HG03457 (cell line): ENCODE results near the gene ZAP70.

ENCODE experiments used
- ATAC-seq: cut with Tn5 transposase; IDR thresholded peaks from one replicate; pipeline ENCODE4 v1.9.1; 2021; ENCODE audit warnings: moderate number of reproducible peaks; ENCODE audit not compliant: unreplicated experiment

ZAP70 gene

DNA sequence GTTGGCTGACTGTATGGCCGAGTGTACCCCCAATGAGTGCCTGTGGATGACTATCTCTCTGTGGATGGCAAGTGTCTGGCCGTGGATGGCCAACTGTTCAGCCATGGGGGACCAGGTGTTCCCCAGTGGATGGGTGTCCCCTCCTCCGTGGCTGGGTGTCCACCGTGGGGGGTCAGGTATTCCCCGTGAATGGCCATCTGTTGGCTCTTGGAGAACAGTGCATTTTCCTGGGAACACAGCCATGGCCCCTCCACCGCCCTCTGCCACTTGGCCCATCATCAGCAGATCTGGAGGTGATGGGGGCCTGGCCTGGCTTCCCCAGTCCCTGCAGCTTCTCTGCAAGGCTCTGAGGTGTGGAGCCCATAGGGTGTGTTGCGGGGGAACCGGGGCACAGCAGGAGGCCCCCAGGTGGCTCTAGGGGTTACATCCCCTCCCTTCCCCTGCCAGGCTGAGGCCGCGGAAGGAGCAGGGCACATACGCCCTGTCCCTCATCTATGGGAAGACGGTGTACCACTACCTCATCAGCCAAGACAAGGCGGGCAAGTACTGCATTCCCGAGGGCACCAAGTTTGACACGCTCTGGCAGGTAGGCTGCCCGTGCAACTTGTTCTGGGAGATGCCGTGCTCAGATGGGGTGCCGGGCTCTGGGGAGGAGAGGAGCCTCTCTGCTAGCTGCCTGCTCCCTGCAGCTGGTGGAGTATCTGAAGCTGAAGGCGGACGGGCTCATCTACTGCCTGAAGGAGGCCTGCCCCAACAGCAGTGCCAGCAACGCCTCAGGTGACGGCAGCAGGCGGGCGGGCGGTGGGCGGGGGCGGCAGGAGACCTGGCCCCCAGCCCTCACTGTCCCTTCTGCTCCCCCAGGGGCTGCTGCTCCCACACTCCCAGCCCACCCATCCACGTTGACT, 19.3 kb downstream of the ZAP70 start:
- ATAC-seq = no peak

DNA sequence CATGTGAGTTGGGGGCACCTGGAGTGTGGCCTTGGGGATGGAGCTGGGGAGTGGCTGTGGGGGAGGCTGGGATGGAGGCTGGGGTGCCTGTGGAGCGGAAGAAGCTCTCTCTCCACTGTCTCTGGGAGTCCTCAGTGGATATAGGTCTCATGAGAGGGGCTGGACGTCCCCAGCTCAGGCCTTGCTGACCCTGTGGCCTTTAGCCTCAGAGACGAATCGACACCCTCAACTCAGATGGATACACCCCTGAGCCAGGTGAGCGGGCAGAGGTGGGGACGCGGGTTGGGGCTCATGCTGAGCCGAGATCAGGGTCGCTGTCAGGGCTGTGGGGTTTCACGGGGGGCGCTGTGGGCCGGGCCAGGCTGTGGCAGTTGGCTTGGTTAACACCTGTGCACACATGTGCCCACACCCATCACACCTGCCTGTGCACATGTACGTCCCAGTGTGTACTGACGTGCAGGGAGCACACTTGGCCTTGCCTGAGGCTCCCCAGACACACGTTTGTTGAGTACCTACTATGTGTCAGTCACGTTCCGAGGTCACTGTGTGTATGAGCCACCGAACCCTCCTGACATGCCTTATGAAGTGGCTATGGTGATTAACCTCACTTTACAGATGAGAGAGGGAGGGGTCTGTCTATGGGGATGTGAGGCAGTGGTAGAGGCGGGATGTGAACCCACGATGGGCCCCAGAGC, 20.1 kb downstream of the ZAP70 start:
- no peak for ATAC-seq

DNA sequence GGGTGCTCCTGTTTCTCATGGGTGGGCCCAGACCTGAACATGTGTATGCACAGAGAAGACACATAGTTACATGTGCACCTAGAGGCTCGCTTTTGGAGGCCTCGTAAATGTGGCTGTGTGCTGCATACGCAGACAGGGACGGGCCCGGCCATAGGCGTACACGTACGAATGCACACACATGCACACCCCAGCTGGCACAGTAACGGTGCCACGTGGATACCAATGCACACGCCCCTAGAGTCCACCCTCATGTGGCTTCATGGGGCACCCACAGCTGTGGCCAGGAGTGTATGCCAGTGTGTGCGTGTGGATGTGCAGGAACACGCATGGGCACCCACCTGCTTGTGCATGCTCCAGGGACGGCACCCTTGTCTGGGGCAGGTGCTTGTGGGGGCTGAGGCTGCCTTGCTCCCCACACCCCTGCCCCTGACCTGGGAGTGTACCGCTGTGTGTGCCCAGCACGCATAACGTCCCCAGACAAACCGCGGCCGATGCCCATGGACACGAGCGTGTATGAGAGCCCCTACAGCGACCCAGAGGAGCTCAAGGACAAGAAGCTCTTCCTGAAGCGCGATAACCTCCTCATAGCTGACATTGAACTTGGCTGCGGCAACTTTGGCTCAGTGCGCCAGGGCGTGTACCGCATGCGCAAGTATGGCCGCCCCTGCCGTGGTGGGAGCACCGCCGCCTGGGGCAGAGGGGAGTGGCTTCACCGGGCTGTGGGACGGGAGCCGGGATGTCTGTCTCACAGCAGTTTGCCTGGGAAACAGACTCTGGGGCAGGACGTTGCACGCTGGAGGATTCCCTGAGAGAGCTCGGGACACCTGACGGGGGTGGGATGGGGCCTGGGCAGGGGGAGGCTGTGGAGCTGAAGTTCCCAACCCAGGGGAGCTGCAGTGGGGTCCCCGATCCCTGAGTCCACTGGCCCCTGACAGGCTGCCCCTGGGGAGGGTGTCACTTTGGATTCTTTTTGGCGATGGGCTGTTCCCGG, 21.0 kb downstream of the ZAP70 start:
- no peak for ATAC-seq

DNA sequence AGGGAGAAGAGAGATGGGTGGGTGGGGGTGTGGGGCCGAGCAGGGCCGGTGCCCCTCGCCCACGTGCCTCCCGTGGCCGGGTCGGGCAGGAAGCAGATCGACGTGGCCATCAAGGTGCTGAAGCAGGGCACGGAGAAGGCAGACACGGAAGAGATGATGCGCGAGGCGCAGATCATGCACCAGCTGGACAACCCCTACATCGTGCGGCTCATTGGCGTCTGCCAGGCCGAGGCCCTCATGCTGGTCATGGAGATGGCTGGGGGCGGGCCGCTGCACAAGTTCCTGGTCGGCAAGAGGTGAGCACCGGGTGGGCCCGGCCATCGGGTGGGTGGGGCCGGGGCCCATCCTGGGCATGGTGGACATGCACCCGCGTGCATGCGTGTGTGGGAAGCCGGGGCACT, 21.8 kb downstream of the ZAP70 start:
- no peak for ATAC-seq

DNA sequence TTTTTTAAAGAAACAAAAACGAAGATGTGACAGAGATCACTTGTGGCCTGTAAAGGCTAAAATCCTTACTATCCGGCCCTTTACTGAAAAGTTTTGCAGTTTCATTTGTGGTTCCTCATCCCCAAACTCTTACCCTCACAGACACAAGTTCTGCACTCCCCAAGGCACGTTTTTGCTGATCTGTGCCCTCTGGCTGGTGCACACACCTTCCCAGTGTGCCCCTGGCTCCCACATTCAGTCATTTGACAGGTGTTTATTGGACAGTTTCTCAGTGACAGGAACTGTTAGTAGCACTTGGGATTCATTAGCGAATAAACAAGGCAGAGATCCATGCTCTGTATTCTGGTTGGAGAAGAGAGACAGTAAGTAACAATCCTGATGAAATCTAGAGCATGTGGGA, 22.8 kb downstream of the ZAP70 start:
- no peak for ATAC-seq

DNA sequence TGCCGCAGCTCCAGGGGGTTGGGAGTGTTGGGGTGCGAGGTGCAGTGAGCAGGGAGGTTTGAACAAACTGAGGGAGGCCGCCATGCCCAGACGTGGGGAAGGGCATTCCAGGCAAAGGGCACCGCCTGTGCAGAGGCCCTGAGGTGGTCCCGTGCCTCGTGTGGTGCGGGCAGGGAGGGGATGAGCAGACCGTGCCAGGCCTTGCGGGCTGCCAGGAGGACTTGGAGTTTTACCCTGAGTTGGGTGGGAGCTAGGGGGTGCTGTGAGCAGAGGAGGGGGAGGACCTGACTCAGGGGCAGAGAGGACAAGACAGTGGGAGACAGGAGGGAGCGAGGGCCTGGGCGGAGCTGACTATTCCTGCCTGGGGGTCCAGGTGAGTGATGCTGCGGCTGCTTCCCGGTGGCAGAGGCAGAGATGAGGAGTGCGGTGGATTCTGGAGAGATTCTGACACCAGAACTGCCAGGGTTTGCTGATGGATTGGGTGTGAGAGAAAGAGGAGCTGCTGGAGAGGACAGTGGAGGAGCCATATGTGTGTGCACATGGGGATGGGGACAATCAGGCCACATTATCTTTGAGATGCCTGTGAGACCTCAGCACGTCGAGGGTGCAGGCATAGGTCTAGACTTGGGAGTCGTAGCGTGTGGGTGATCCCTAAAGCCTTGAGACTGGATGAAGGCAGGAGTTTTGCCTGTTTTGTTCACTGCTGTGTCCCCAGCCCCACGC, 23.4 kb downstream of the ZAP70 start:
- no peak for ATAC-seq

DNA sequence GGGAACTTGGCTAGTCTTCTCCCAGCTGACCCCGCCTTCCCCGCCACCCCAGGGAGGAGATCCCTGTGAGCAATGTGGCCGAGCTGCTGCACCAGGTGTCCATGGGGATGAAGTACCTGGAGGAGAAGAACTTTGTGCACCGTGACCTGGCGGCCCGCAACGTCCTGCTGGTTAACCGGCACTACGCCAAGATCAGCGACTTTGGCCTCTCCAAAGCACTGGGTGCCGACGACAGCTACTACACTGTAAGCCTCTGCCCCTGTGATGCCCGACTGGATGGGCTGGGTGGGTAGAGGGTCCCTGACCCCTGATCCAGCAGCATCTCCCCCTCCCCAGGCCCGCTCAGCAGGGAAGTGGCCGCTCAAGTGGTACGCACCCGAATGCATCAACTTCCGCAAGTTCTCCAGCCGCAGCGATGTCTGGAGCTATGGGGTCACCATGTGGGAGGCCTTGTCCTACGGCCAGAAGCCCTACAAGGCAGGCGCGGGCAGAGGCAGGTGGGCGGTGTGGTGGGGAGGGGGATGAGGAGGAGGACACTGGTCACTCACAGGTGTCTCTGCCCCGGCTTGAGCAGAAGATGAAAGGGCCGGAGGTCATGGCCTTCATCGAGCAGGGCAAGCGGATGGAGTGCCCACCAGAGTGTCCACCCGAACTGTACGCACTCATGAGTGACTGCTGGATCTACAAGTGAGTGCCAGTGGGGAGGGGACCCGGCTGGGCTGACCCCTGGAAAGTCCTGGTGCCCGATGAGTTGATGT, 24.2 kb downstream of the ZAP70 start:
- no peak for ATAC-seq

DNA sequence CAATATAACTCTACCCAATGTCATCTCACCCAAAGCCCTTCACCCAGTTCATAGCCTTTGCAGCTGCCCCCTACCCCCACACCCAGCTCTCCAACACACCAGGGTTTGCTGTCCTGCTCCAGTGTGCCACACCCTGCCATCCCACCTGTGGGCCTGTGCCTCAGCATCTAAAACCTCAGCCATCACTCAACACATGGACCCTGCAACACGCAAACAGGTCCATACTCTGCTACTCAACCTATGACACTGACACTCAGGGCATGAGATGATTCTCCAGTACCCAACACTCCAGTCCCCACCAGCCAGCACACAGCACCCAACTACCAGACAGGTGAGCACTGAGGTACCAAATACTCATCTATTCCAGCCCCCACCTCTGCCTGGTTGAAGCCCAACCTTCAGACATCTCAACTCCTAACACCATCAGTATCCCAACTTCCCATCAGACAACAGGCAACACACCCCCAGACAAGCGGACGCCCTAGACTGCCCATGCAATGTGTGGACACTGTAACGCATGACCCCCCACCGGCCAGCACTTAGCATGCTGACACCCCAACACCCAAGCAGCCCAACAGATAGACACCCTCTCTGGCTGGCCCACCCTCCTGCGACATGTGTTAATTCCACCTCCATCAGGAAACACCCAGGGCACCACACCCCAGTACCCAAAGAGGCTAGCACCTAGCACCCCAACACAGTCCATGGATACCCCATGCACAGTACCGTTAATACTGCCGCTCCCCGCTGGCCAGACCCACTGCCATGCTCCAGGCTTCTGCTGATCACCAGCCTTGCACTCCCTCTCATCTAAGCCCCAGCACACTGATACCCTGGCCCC, 25.0 kb downstream of the ZAP70 start:
- no peak for ATAC-seq

DNA sequence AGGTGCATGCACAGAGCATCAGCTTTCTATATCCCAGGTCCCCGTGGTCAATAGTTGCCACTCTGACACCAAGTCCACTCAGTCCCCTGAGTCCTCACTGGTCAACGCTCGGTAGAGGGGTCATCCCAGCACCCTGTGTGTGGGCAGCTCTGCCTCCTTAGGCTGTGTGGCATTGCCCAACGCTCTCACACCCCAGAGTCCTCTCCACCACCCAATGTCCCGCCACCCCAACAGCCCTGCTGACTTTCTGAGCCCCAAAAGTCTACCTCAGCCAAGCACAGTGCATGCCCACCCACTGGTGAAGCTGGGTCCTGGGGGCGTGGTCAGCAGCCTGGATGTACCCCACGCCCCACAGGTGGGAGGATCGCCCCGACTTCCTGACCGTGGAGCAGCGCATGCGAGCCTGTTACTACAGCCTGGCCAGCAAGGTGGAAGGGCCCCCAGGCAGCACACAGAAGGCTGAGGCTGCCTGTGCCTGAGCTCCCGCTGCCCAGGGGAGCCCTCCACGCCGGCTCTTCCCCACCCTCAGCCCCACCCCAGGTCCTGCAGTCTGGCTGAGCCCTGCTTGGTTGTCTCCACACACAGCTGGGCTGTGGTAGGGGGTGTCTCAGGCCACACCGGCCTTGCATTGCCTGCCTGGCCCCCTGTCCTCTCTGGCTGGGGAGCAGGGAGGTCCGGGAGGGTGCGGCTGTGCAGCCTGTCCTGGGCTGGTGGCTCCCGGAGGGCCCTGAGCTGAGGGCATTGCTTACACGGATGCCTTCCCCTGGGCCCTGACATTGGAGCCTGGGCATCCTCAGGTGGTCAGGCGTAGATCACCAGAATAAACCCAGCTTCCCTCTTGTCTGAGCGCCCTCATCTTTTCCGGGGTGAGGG, 25.9 kb downstream of the ZAP70 start:
- no peak for ATAC-seq

DNA sequence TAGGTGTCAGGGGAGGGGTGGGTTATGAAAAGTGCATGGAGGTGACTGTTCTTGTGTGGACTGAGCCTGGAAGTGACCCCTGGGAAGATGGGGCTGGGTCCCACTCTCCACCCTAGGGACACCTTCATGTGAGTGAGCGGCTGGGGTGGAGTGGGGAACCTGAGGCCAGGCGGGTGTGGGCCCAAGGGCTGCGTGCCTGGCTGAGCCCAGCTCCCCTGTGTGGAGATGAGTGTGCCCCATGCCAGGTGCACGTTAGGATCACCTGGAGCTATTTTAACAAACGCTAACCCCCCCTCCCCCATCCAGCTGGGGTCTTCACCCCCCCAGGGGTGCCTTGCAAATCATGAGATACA, 26.5 kb downstream of the ZAP70 start:
- no peak for ATAC-seq

DNA sequence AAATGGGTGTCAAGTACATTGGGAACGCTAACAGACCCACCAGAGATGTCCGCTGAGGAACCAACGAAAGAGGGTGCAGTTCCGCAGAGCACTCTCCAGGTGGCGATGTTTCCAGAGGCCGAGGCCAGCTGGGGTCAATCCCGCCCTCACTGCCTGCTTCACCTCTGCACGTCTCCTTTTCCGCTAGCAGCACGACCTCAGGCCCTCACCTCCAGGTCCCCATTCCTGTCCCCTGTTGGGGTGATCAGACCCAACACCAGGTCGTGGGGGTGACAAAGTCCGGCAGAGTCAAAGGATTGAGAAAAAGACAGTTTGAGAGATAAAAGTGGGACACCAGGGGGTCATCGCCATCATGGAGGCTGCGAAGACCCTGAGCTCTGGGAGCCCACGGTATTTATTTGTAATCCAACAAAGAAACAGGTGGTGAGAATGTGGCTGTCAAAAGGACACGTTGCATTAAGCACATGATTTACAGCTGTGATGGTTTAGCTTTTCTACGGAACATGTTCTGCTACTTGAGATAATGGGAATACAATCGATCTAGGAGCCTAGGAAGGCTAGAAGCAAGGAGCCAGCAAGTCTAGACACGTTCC, 27.3 kb downstream of the ZAP70 start:
- no peak for ATAC-seq

DNA sequence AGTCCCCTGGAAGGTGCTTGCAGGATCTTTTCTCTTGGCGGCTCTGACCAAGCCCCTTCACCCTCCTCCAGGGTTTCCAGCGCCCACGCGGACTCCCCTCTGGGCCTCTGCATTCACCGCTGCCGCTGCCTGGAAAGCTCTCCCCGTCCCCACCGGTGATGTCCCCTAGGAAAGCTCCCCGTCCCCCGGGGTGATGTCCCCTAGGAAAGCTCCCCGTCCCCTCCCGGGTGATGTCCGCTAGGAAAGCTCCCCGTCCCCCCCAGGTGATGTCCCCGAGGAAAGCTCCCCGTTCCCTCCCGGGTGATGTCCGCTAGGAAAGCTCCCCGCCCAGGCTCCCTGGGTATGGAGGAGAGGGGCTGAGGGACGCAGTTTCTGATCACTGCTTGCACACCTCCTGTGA, 27.9 kb downstream of the ZAP70 start:
- ATAC-seq = no peak

DNA sequence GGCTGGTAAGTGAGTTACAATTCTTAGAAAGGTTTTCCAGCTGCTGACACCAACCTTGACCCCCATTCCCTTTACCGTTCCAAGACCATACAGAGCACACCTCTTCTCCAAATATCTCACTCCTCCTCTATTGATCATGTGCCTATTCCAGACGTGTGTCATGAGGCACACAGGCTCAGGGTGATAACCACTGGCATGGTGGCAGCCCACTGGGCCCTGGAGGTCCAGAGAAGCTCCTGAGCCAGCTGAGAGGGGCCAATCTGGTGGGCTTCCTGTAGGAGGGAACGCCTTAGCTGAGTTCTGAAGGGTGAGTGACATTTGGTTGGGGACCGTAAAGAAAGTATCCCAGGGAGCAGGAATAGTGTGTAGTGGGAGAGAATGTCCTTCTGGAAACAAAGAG, 28.3 kb downstream of the ZAP70 start:
- no peak for ATAC-seq

DNA sequence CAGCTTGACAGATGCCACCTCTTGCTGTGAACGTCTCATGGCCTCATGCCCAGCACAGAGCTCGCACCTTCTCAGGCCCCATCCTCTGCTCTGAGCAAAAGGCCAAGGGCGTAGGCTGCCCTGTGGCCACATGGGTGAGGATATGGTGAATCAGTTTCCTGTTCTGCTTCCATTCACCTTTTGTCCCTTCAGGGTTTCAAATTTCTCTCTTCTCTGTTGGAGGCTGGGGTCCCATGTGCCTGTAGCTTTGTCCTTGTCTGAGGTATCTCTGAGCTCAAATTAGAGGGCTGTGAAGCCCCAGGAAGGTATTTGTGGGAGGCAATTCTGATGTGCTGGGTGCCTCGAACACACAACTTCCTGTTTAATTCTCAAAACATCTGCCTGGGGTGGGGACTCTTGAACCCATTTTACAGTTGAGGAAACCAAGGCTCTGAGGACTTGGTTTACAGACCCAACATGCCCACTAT, 29.0 kb downstream of the ZAP70 start:
- ATAC-seq = no peak

DNA sequence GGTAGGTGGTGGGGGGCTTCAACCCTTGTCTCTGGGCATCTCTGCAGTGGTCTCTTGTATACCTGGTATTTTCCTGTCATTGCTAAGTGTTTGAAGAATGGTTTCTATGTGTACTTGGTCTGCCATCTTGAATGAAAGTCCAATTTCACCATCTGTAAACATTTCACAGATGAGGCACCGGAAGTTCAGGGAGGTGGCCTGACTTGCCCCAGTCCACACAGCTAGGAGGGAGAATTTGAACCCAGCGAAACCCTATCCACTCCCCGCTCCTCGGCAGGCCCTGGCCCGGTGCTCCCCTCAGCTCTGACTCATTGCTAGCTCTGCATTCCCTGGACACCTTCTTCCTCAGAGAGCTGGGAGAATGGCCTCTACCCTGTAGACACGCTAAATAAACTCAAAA, 30.5 kb downstream of the ZAP70 start:
- ATAC-seq = no peak

DNA sequence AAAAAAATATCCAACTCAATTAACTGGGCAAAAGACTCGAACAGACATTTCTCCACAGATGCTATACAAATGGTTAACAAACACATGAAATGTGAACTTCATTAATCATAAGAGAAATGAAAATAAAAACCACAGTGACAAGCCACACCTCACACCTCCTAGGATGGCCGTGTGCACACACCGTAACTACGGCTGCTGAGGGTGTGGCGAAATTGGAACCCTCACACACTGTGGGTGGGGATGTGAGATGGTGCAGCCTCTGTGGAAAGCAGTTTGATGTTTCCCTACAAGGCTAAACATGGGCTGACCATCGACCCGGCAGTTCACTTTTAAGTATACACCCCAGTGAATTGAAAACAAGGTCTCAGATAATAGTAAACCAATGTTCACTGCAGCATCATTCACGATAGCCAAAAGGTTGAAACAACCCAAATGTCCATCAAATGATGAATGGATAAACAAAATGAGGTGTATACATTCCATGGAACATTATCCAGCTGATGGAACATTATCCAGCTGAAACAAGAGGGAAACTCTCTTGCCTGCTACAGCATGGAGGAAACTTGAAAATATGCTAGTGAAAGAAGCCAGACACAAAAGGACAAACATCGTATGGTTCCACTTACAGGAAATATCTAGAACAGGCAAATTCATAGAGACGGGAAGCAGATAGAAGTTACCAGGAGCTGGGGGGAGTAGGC, 32.2 kb downstream of the ZAP70 start:
- no peak for ATAC-seq

DNA sequence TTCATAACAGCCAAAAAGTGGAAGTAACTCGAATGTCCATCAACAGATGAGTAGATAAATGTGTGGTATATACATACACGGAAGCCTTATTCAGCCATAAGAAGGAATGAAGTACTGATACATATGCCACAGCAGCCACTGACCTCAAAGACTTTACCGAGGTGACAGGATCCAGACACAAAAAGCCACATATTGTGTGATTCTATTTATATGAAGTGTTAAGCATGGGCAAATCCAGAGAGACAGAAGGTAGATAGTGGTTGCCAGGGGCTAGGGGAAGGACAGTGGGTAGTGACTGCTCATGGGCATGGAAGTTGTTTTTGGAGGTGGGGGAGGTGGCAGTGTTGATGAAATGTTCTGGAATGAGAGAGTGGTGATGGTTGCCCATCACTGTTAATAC, 33.9 kb downstream of the ZAP70 start:
- ATAC-seq = no peak
